IMR-90 (cell line): Measurements from ENCODE around the gene CDC42BPA.

ENCODE experiments used
- CEBPB ChIP-seq: IDR thresholded peaks from 2 replicates; pipeline ENCODE4 v1.6.1; 2012; ENCODE audit warnings: low read depth, low read length, improper control_type of control experiment
- FOS ChIP-seq: fragments of 150-350 bp; IDR thresholded peaks from 2 replicates; pipeline ENCODE4 v1.6.1; 2016; ENCODE audit warnings: low read depth, low read length
- MAFK ChIP-seq: IDR thresholded peaks from 2 replicates; pipeline ENCODE4 v1.6.1; 2012; ENCODE audit warnings: low read depth, low read length, improper control_type of control experiment
- MAZ ChIP-seq: IDR thresholded peaks from 2 replicates; pipeline ENCODE4 v1.6.1; 2012; ENCODE audit warnings: low read depth, mild to moderate bottlenecking, low read length, improper control_type of control experiment, moderate library complexity, borderline replicate concordance
- POLR2A ChIP-seq: IDR thresholded peaks from 2 replicates; pipeline ENCODE4 v1.6.1; 2012; ENCODE audit warnings: mild to moderate bottlenecking, low read depth, low read length
- RAD21 ChIP-seq: IDR thresholded peaks from 2 replicates; pipeline ENCODE4 v1.6.1; 2012; ENCODE audit warnings: low read length, improper control_type of control experiment
- RFX5 ChIP-seq: IDR thresholded peaks from 2 replicates; pipeline ENCODE4 v1.8.0; 2012; ENCODE audit warnings: low read depth, mild to moderate bottlenecking, low read length, moderate library complexity
- SMC3 ChIP-seq: fragments of 150-350 bp; IDR thresholded peaks from 2 replicates; pipeline ENCODE4 v1.6.1; 2016; ENCODE audit warnings: low read depth, mild to moderate bottlenecking, antibody characterized with exemption, low read length, moderate library complexity
- TF ChIP-seq, protein P1 (sequence below): conservative IDR thresholded peaks from 2 replicates; pipeline ENCODE4 v1.5.1; 2012; ENCODE audit warnings: mild to moderate bottlenecking, low read depth, low read length, improper control_type of control experiment

DNA sequence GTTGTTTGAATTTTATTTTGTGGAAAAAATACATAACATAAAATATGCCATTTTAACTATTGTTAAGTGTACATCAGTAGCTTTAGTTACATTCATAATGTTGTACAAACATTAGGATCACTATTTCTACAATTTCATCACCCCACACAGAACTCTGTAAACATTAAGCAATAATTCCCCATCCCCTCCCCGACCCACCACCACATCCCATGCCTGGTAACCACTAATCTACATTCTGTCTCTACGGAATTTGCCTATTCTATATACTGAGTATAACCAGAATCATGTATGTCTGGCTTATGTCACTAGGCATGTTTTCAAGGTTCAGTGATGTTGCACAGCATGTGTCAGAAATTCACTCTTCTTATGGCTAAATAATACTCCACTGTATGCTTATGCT, 47.7 kb downstream of the CDC42BPA start:
- TF ChIP-seq CEBPB (no peak), MAFK (no peak), POLR2A (no peak), MAZ (no peak), RFX5 (no peak), RAD21 (no peak), SMC3 (no peak), FOS (no peak)
- TF ChIP-seq, protein P1, sequence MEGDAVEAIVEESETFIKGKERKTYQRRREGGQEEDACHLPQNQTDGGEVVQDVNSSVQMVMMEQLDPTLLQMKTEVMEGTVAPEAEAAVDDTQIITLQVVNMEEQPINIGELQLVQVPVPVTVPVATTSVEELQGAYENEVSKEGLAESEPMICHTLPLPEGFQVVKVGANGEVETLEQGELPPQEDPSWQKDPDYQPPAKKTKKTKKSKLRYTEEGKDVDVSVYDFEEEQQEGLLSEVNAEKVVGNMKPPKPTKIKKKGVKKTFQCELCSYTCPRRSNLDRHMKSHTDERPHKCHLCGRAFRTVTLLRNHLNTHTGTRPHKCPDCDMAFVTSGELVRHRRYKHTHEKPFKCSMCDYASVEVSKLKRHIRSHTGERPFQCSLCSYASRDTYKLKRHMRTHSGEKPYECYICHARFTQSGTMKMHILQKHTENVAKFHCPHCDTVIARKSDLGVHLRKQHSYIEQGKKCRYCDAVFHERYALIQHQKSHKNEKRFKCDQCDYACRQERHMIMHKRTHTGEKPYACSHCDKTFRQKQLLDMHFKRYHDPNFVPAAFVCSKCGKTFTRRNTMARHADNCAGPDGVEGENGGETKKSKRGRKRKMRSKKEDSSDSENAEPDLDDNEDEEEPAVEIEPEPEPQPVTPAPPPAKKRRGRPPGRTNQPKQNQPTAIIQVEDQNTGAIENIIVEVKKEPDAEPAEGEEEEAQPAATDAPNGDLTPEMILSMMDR, result no peak
